Activated CD4-positive, alpha-beta T cell treated with anti-CD3 and anti-CD28 coated beads, Interleukin-2, amount 50 U/mL, for 1 hour (primary cell): ENCODE measurements around the gene SCNM1.
"Not testable (repeated sequence)": the region's sequence is repeated elsewhere in the genome, so short reads cannot be mapped to it uniquely, and the experiment has no call there.

Experiments used
- DNase-seq: peaks from one replicate; pipeline ENCODE4 v3.0.0-alpha.2; 2020

Gene SCNM1

DNA sequence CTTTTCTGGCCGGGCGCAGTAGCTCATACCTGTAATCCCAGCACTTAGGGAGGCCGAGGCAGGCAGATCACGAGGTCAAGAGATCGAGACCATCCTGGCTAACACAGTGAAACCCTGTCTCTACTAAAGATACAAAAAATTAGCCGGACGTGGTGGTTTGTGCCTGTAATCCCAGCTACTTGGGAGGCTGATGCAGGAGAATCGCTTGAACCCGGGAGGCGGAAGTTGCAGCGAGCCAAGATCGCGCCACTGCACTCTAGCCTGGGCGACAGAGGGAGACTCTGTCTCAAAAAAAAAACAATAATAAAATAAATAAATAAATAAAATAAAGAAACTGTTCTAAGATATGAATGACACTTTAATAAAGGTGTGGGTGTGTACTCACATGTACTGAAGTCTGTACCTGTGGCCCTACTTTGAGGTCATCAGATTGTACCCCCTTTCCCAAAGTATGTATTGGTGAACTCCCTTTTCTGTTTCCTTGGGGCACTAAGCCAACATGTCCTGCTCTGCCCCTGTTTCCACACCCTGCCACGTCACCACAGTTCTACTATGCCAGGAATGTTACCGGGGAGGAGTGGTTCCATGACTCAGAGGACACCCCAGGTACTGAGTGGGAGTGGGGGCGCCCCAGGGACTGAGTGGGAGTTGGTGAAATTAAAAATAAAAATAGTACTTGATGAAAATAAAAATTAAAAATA, 29.1 kb downstream of the SCNM1 start:
- DNase-seq: not testable (repeated sequence)

DNA sequence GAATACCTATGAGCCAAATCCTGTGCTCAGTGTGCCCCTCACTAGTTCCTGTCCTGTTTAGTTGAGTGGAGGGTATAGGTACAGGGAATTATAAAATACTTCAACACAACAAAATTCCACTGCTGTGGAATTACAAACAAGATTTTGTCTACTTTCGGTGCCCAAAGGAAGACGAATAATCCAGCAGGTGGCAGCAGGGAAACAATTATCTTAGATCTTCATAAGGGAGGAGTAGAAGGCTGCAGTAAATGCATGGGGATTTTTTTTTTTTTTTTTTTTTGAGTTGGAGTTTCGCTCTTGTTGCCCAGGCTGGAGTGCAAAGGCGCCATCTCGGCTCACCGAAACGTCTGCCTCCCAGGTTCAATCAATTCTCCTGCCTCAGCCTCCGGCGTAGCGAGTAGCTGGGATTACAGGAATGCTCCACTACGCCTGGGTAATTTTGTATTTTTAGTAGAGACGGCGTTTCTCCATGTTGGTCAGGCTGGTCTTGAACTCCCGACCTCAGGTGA, 30.4 kb downstream of the SCNM1 start:
- peak; percentile 49 for DNase-seq

DNA sequence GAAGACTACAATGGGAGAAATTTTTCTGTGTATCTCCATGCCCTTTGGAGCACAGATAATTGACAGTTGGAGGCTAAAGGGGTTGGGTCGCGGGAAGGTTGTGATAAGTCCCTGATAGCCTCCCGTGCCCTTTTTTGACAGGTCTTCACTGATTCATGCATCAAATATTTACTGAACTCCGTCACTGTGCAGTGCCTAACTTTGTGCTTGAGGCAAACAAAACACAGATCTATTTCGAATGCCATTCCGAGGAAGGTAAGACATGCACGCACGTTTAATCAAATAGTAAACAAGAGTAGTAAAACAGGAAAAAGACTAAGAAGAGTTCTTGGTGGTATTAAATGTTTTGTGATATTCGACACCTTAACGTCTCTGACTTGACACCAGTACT, 31.9 kb downstream of the SCNM1 start:
- no peak for DNase-seq

DNA sequence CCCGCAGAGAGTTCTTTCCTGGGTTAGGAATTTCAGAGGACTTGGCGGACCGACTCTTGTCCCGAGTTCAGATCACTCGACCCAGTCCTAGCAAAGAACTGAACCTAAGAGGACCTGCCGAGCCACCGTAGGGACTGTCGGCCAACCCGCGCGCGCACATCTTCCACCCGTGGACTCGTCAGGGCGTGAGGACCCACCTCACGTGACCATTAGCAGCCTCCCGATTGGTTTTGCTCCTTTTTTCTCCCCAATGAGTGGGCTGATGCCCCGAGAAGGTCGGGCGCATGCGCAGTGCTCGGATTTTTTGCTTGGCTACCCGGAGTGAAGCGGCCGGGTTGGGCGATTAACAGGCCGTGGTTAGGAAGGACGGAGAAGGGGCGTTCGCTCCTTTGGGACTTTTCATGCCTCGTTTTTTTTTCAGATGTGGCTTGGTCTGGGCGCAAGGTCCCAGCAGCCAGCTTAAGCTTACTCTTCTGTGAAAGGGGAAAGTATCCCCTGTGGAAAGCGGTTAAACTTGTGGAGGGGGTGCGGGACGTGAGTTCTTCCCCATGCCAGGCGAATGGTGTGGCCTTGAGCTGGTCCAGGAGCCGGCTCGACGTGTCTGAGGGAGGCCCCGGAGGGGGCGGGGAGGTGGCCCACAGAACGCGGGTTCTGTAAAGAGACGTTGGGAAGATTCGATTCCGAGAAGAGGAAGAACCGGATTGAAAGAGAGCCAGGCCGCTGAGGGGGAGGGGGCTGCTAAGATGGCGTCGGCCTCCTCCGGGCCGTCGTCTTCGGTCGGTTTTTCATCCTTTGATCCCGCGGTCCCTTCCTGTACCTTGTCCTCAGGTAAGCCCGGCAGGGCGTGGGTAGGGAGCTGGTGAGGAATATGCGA, 32.5 kb downstream of the SCNM1 start, which contains the start of gene PIP5K1A:
Gene PIP5K1A (plus strand): TSS at position 299 of the 874 bp plus-strand sequence. CDS start 445 bp downstream, at position 744.
- DNase-seq: peak; percentile 99

DNA sequence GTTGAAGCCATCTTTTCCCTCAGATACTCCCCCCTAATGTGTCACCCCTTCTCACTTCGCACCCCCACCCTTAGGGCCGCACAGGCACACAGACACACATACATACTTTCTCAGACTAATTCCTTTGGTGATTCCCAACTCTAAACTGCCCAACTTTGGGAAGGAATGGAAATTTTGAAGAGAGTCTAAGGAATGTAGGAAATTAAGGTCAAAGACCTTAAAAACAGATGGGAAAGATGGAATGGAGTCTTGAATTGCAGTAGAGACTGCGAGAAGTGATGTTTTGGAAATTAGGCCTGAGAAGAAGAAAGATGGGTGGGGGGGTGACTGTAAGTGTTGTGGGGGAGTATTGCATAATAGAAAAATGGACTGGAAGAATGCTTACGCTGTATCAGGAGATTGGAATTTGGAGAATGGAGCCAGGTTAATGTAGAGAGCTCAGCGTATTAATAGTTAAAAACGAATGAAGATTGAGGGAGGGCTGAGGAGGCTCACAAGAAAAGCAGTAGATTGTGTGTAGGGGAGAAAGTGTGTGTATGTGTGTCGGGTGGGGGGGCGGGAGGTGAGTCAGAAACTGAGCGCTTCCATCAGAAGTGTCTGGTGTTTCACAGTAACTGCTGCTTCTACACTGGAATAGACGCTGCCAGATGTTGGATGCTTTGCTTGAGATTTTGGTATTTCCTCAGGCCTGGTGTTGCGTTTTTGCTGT, 34.1 kb downstream of the SCNM1 start:
- no peak for DNase-seq

DNA sequence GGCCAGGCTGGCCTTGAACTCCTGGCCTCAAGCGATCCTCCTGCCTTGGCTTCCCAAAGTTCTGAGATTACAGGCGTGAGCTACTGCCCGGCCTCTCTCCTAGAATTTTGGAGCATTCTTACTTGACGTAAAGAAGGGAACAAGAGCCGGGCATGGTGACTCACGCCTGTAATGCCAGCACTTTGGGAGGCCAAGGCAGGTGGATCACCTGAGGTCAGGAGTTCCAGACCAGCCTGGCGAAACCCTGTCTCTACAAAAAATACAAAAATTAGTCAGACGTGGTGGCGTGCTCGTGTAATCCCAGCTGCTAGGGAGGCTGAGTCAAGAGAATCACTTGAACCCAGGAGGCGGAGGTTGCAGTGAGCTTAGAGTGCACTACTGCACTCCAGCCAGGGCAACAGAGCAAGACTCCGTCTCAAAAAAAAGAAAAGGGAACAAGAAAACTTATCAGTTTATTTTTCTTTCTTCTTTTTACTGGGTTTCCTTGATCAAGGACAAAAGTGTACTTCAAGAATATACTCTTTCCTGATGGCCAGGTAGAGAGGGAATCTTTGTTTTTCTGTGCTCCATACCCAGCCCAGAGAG, 39.5 kb downstream of the SCNM1 start:
- DNase-seq: not testable (repeated sequence)

DNA sequence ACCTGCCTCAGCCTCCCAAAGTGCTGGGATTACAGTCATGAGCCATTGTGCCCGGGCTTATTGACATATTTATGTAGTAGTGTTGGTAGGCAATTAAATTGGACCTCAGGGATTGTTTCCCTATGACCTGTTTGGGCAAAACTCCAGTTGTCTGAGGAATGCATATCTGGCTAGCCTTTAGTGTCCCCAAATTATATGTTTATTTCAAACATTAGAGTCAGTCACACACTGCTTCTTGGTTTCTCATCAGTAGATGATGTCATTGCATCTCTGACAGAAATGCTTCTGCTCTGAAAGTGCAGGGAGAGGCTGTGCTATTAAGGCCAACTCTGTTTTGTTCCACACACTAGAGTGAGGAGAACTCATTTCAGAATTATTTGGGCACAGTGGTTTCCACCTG, 44.9 kb downstream of the SCNM1 start:
- no peak for DNase-seq

DNA sequence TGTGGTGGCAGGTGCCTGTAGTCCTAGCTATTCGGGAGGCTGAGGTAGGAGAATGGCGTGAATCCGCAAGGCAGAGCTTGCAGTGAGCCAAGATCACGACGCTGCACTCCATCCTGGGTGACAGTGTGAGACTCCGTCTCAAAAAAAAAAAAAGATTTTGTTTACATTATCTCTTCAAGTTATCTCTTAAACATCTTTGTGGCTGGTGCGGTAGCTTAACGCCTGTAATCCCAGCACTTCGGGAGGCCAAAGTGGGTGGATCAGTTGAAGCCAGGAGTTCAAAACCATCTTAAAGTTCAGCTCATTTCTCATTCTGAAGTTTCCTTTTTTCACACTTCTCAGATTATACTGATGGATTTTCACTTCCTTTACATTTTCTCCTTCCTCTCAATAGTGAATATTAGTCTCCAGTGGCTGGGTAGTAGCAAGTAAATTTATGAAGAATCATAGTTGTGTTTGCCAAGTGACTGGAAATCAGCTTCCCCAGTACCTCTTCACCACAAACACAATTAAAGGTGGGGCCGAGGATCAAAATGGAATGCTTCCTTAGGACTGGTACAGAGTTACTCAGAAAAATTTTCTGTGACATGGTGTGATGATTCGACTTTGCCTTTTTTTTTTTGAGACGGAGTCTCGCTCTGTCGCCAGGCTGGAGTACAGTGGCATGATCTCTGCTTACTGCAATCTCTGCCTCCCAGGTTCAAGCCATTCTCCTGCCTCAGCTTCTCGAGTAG, 46.2 kb downstream of the SCNM1 start:
- DNase-seq: no peak

DNA sequence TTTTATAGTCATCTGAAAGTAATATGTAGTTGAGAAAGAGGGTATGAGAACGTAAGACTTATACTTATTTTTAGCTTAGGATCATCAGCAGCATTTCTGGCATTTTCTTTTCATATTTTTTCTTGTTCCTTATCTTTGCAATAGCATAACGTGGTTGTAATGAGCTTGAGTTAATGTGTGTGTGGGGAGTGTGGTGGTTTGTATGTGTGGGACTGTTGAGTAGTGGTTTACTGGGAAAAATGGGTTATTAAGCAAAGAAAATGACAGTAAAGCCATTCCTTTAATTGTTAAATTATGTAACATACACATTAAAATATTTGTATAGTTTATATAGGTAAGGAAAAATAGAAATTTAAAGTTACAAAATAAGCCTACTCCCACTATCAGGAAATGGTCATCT, 47.6 kb downstream of the SCNM1 start:
- DNase-seq: no peak
